Measurements from ENCODE around the gene STARD3.
A peak's percentile ranks its signal among the peaks of the same experiment; 100 is the strongest.

STARD3 gene

GRCh38 chr17:39621523-39622379 lies 15.2 kb upstream of the STARD3 start:
- DNase-seq (ENCODE audit: low spot score) = peak; percentile 90

- DNase-seq (ENCODE audit: low spot score) = no peak
These were observed 14.5 kb upstream of the STARD3 start for GRCh38 chr17:39622380-39623006.

- DNase-seq (ENCODE audit: low spot score) = peak; percentile 86
These were observed 13.5 kb upstream of the STARD3 start for GRCh38 chr17:39623356-39623950.

DNA sequence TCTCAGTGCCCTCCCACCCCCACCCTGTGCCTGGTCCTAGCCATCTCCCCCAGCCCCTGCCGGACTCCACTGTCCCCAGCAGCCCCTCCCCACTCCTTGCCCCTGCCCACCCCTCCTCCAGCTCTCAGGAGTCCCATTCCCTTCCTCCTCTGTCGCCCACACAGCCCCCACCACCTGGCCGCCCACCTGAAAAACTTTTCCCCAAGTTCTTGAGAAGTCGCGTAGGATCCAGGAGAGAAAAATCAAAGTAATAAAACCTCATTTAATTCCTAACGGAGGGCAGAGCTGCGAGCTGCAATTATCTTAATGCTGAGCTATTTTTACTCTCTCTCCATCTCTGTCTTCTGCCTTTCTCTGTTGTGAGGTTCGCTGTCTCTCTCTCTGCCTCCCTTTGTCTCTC lies 12.6 kb upstream of the STARD3 start:
- DNase-seq (ENCODE audit: low spot score) = no peak

- no peak for DNase-seq (ENCODE audit: low spot score)
These were observed 11.7 kb upstream of the STARD3 start for GRCh38 chr17:39625198-39625785.

DNA sequence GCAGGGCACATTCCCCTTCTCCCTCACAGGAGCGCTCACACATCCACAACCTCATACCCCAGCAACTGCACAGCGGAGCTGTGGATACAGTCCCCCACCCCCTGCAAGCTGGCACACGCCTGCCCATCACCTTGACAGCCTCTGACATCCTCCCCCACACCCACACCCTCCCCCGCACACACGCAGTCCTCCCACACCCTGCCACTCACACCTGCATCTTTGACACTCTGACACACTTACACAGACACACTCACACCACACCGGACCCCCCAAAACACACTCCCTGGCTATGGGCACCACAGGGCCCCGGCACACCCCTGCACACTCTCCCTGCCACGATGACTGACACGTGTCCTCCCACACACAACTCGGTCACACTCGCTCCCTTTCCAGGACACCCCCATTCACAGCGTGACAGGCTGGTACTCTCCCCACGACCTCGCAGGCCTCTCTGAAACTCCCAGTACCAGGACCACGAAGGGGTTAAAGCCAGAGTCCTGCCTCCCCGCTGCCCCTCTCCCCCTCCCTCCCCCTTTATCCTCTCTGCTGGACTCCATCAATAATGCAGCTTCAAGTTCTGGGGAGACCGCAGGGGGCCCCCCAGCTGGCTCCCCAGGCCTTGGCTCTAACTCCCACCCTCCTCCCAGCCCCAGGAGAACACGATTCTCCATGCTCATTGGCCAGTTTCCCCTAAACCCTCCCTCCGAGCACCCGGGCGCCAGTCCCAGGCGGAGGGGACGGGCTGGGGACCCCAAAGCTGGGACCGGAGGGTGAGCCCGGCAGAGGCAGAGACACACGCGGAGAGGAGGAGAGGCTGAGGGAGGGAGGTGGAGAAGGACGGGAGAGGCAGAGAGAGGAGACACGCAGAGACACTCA lies 10.5 kb upstream of the STARD3 start, which contains the start of gene PPP1R1B:
Gene PPP1R1B, plus strand, starts transcription at position 782 of the 876 bp plus-strand sequence. CDS start 441 bp downstream, outside the sequence.
- no peak for DNase-seq (ENCODE audit: low spot score)

GRCh38 chr17:39627047-39627711 lies 9.8 kb upstream of the STARD3 start:
- DNase-seq (ENCODE audit: low spot score) = no peak

- DNase-seq (ENCODE audit: low spot score) = no peak
These were observed 9.0 kb upstream of the STARD3 start for GRCh38 chr17:39627712-39628516.

DNA sequence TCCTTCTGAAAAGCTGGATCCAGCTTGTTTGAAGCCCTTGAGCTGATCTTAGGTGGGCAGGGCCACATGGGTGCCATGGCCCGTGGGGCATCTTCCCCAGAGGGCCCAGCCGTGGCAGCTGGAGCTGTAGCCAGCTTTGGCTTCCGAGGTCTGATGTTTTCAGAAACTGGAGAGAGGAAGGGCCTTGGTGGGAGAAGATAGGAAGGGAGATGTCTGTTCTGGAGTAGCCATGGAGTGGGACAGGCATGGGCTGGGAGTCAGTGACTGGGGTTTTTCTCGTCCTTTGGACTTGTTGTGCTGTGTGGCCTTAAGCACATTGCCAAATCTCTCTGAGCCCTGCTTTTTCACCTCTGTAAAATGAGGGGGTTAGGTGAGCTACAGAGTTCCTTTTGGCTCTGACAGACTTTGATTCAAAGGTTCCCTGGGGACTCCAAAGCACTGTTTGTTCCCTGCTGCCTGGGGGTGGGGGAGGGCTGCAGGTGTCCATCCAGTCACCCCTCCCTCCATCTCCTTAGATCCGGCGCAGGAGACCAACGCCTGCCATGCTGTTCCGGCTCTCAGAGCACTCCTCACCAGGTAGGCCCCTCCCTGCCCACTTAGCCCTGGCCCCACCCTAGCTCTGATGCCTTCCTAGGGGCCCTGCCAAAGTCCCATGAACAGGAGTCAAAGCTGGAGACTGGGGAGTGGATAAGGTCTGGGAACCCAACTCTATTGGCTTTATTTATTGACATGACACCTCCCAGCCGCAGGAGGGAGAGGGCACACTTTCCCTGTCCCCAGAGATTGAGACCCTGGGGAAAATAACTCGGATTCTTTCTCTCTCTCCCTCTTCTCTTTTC lies 8.1 kb upstream of the STARD3 start:
- DNase-seq (ENCODE audit: low spot score) = no peak

DNA sequence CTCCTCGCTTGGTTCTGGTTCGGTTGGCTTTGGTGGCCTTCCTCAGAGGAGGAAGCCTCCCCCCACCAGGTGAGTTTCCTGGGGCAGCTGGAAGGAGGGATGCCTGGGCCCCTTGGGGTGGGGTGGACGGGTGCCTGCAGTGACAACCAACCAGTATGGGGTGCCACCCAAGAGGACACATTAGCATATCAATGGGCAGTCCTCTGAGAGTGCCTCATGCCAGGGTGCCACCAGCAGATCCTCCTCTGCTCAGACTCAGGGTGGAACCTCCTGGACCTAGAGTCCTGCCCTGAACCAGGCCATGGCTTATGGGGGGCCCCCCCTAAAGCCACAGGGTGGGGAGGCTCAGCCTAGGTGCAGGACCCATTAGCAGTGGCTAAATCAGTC lies 7.5 kb upstream of the STARD3 start:
- DNase-seq (ENCODE audit: low spot score) = no peak

GRCh38 chr17:39629898-39630297 lies 7.0 kb upstream of the STARD3 start:
- no peak for DNase-seq (ENCODE audit: low spot score)

DNA sequence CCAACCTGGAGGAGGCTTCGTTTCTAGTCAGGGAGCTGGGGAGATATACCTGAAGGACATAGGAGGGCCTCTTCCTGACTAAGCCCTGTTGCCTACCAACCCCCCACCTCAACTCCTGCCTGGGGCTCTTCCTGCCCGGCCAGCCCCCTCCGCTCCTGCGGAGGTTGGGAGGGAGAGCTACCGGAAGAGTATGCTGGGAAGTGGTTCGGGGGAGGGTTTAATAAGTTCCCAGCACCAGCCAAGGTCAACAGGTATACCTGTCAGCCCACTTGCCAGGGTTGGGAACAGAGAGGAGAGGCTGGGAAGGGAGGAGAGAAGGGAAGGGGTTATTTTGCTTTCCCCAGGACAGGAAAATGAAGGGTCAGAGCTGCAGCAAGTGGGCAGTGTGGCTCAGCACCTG lies 5.5 kb upstream of the STARD3 start:
- no peak for DNase-seq (ENCODE audit: low spot score)

GRCh38 chr17:39632153-39632941 lies 4.6 kb upstream of the STARD3 start:
- no peak for DNase-seq (ENCODE audit: low spot score)

DNA sequence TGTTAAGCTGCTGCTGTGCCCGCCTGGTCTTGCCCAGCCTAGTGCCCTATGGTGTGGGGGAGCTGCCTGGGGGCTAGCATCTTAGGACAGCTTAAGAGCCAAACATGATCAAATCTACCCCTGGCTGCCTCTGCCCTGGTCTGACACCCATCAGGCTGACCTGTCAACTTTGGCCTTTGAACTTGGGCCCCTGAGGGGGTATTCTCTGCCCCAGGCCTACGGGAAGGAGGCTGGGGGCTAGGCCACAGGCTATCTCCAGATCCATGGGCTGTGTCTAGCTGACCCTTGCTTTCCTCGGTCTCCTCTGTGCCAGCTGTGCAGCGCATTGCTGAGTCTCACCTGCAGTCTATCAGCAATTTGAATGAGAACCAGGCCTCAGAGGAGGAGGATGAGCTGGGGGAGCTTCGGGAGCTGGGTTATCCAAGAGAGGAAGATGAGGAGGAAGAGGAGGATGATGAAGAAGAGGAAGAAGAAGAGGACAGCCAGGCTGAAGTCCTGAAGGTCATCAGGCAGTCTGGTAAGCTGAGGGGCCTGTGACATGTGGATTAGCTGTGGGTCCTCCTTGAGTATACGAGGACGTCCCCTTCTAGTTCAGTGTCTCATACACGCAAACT lies 3.3 kb upstream of the STARD3 start:
- no peak for DNase-seq (ENCODE audit: low spot score)

DNA sequence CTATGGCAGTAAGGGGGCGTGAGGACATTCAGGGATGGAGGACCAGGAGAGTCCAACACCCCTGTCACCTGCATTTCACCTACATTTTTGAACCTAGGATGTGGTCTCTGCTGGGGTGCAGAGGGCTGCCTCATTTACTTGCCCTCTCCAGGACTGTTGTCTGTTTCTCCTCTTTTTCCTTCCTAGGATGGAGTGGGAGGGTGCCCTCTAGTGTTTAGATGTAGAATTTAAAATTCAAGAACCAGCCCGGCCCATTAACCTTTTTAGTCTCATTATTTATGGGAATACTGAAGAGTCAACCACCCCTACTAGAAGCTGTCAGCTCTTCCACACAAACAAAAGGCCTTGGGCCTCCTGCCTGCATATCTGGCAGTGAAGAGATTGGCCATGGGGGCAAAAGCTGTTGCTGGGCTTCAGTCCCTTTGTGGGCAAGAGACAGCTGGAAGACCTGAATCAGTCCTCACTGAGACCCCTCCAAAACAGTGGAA lies 2.5 kb upstream of the STARD3 start:
- peak; percentile 57 for DNase-seq (ENCODE audit: low spot score)

GRCh38 chr17:39635614-39636176 lies 1.2 kb upstream of the STARD3 start:
- DNase-seq (ENCODE audit: low spot score) = no peak

GRCh38 chr17:39636587-39636926 lies 387 bp upstream of the STARD3 start:
- no peak for DNase-seq (ENCODE audit: low spot score)

- DNase-seq (ENCODE audit: low spot score) = no peak
These were observed 1.4 kb downstream of the STARD3 start for GRCh38 chr17:39638317-39638716.

Measured in HuH-7 (cell line).